Spleen (tissue), 7 donors: ENCODE results near the gene ANKRD37.

Experiments
- POLR2A ChIP-seq, 3 donors: fragments of 450-650 bp; IDR thresholded peaks; one replicate each; pipeline ENCODE4 v1.5.1; 2017; ENCODE audit warnings: antibody characterized with exemption in 3 of 3, mild to moderate bottlenecking in 1 of 3
- POLR2AphosphoS5 ChIP-seq, 3 donors: sonication (generic); formaldehyde crosslinking; IDR thresholded peaks; one replicate each; pipeline ENCODE4 v1.5.1; 2017; ENCODE audit warnings: antibody characterized with exemption in 3 of 3
- TF ChIP-seq, protein P1 (sequence below), 11 experiments: fragments of 200-600 bp in 7 of 11; fragments of 450-650 bp in 4 of 11; sonication (generic) in 4 of 11; IDR thresholded peaks in 8 of 11; conservative IDR thresholded peaks in 3 of 11; 1 replicate in 7 of 11; 2 replicates in 4 of 11; pipeline versions ENCODE4 v1.4.0 to v1.8.0; 2016 to 2021; ENCODE audit warnings: antibody characterized with exemption in 11 of 11, inconsistent platforms in 4 of 11, mild to moderate bottlenecking in 1 of 11
- donor health status: DM: no; HTN: no; CAD: no; lungs with moderate emphysema.
- donor health status: DM: no; HTN: no; CAD: no.
- donor health status: DM: no; HTN: no; CAD: no.

DNA sequence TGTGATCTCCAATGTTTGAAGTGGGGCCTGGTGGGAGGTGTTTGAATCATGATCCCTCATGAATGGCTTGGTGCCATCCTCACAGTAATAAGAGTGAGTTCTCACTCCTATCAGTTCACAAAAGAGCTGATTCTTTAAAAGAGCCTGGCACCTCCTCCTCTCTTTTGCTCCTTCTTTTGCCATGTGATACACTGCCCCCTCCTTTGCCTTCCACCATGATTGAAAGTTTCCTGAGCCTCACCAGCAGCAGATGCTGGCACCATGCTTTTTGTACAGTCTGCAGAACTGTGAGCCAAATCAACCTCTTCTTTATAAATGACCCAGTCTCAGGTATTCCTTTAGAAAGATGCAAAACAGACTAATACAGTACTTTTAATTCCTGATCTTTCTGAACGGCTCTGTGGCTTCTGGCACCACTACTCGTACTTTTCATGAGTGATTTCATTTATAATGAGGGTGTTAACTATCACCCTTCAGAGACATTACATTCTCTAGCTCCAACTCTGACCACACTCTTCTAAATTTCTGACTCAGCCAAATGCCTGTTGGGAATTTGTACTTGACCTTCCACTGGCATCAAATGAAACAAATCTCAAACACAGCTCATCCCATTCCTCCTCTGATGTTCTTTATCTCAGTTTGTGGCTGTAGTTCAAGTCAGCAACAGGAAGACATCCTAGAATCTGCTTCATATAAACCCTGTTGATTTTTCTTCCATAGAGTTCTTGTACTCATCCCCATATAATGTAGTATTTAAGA, 24.9 kb downstream of the ANKRD37 start:
- TF ChIP-seq POLR2A (IDR thresholded peaks at IDR 0.05) (no peak), POLR2AphosphoS5 (IDR thresholded peaks at IDR 0.05) (no peak)
- TF ChIP-seq, protein P1, sequence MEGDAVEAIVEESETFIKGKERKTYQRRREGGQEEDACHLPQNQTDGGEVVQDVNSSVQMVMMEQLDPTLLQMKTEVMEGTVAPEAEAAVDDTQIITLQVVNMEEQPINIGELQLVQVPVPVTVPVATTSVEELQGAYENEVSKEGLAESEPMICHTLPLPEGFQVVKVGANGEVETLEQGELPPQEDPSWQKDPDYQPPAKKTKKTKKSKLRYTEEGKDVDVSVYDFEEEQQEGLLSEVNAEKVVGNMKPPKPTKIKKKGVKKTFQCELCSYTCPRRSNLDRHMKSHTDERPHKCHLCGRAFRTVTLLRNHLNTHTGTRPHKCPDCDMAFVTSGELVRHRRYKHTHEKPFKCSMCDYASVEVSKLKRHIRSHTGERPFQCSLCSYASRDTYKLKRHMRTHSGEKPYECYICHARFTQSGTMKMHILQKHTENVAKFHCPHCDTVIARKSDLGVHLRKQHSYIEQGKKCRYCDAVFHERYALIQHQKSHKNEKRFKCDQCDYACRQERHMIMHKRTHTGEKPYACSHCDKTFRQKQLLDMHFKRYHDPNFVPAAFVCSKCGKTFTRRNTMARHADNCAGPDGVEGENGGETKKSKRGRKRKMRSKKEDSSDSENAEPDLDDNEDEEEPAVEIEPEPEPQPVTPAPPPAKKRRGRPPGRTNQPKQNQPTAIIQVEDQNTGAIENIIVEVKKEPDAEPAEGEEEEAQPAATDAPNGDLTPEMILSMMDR (IDR thresholded peaks at IDR 0.05 in 8 of 11, conservative IDR thresholded peaks at IDR 0.05 in 3 of 11): no peak
